ENCODE data around the gene LRP1B. TPM values are rescaled to one million over a fixed set of nuclear protein-coding genes. Genes with fewer than 3 reads are reported as not detected.
"Not testable (repeated sequence)": the region's sequence is repeated elsewhere in the genome, so short reads cannot be mapped to it uniquely, and the experiment has no call there.

LRP1B gene
- total RNA-seq, 2 experiments from 2014 or later: not detected

GRCh38 chr2:140311905-140312304 lies 1818.9 kb downstream of the LRP1B start:
- intact Hi-C loops (cut with micrococcal nuclease): no loop called here
- no peak overlapping the region for H3K4me3 Mint-ChIP-seq
- DNase-seq: no peak

GRCh38 chr2:140308706-140309105 lies 1822.1 kb downstream of the LRP1B start:
- intact Hi-C loops (cut with micrococcal nuclease): no loop called here
- Mint-ChIP-seq H3K36me3 (no peaks in the 10 kb centered on the region), H3K4me1 (ENCODE audit: low read depth) (no peaks in the 10 kb centered on the region), H3K27ac (no peak overlapping the region), H3K9me3 (peaks cover 14% of the 10 kb centered on the region), H3K4me3 (no peak overlapping the region), H3K27me3 (no peaks in the 10 kb centered on the region)
- POLR2A ChIA-PET: no interaction called here
- CTCF ChIA-PET: no interaction called here
- DNase-seq: no peak

More at GRCh38 chr2:140311905-140312304, 1818.9 kb downstream of the LRP1B start:
- ChIA-PET CTCF (no interaction called here), POLR2A (no interaction called here)
- Mint-ChIP-seq H3K27ac (no peak overlapping the region), H3K36me3 (no peaks in the 10 kb centered on the region), H3K9me3 (peaks cover 4% of the 10 kb centered on the region), H3K4me1 (ENCODE audit: low read depth) (no peaks in the 10 kb centered on the region), H3K27me3 (no peaks in the 10 kb centered on the region)

DNA sequence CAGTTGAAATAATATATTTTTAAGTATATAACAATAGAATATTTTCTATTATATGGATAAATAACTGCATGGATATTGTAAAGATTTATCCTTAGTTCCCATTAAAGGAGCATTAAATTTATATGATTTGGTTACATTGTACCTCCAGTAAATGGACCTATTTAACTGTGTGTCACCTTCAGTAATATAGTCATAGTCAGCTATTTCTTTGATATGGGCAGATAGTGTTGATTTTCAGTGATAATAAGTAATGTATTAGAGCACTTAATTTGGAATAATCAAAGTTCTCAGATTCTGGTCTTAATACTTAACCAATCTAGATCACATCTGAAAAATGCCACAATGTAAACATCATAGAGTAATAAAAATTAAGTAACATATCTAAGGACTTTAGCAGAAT lies 1823.3 kb downstream of the LRP1B start:
- ChIA-PET POLR2A (no interaction called here), CTCF (no interaction called here)
- Mint-ChIP-seq H3K27me3 (no peaks in the 10 kb centered on the region), H3K27ac (no peak overlapping the region), H3K36me3 (no peaks in the 10 kb centered on the region), H3K4me3 (no peak overlapping the region), H3K9me3 (peaks cover 17% of the 10 kb centered on the region), H3K4me1 (ENCODE audit: low read depth) (no peaks in the 10 kb centered on the region)
- DNase-seq: no peak
- intact Hi-C loops (cut with micrococcal nuclease): no loop called here

GRCh38 chr2:140295767-140296166 lies 1835.0 kb downstream of the LRP1B start:
- Mint-ChIP-seq H3K9me3 (peaks cover 25% of the 10 kb centered on the region), H3K36me3 (no peaks in the 10 kb centered on the region), H3K4me1 (ENCODE audit: low read depth) (no peaks in the 10 kb centered on the region), H3K4me3 (no peak overlapping the region), H3K27me3 (no peaks in the 10 kb centered on the region), H3K27ac (no peak overlapping the region)
- POLR2A ChIA-PET: no interaction called here
- no peak for DNase-seq
- intact Hi-C loops (cut with micrococcal nuclease): no loop called here
- CTCF ChIA-PET: no interaction called here

DNA sequence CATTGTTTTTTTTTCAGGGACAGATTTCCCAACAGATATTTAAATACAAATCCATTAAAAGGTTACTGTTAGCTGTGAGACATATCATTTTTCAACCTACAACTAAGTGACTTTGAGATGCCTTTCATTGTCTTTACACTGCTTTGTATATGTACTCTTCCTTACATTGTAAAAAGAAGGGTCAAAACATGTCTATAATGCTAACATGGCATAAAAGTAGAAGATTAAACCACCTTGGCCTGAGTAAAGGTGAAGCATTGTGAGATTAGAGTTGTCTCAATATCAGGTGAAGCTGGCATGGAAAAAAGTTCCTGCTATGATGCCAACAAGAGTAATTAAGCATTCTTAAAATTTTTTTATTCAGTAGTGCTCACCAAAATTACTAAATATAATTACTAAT lies 1842.1 kb downstream of the LRP1B start:
- no peak overlapping the region for H3K4me3 Mint-ChIP-seq
- CTCF ChIA-PET: no interaction called here
- no peaks in the 10 kb centered on the region for H3K4me1 Mint-ChIP-seq (ENCODE audit: low read depth)
- no peaks in the 10 kb centered on the region for H3K36me3 Mint-ChIP-seq
- POLR2A ChIA-PET: no interaction called here
- H3K27ac Mint-ChIP-seq: no peak overlapping the region
- no peaks in the 10 kb centered on the region for H3K9me3 Mint-ChIP-seq
- no peaks in the 10 kb centered on the region for H3K27me3 Mint-ChIP-seq
- DNase-seq: no peak
- intact Hi-C loops (cut with micrococcal nuclease): no loop called here

- Mint-ChIP-seq H3K4me3 (no peak overlapping the region), H3K36me3 (no peaks in the 10 kb centered on the region), H3K27ac (no peak overlapping the region)
These were observed 1842.6 kb downstream of the LRP1B start for GRCh38 chr2:140288213-140288612.

DNA sequence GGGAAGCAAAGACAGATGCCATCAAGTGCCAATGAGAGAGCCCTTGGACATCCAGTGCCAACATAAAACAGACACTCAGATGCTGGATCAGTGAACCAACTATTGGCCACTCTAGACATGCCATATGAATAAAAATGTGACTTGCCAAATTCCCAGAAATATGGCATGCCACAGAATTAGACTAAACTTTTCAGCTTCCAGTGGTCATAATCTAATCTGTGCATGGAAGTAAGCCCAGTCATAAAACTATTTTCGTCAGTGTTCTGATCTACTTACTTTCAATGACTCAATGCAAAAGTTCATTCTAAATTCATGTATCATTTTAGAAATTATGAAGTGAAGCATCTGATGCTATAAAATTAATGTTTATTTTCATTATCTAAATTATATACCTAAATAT lies 1844.4 kb downstream of the LRP1B start:
- no peaks in the 10 kb centered on the region for H3K27me3 Mint-ChIP-seq
- CTCF ChIA-PET: no interaction called here
- H3K9me3 Mint-ChIP-seq: no peaks in the 10 kb centered on the region
- POLR2A ChIA-PET: no interaction called here
- no peaks in the 10 kb centered on the region for H3K4me1 Mint-ChIP-seq (ENCODE audit: low read depth)
- H3K4me3 Mint-ChIP-seq: no peak overlapping the region
- no peaks in the 10 kb centered on the region for H3K36me3 Mint-ChIP-seq
- DNase-seq: no peak
- intact Hi-C loops (cut with micrococcal nuclease): no loop called here
- H3K27ac Mint-ChIP-seq: no peak overlapping the region

More at GRCh38 chr2:140288213-140288612, 1842.6 kb downstream of the LRP1B start:
- intact Hi-C loops (cut with micrococcal nuclease): no loop called here
- ChIA-PET POLR2A (no interaction called here), CTCF (no interaction called here)
- DNase-seq: no peak
- H3K9me3 Mint-ChIP-seq: no peaks in the 10 kb centered on the region
- no peaks in the 10 kb centered on the region for H3K27me3 Mint-ChIP-seq
- no peaks in the 10 kb centered on the region for H3K4me1 Mint-ChIP-seq (ENCODE audit: low read depth)

DNA sequence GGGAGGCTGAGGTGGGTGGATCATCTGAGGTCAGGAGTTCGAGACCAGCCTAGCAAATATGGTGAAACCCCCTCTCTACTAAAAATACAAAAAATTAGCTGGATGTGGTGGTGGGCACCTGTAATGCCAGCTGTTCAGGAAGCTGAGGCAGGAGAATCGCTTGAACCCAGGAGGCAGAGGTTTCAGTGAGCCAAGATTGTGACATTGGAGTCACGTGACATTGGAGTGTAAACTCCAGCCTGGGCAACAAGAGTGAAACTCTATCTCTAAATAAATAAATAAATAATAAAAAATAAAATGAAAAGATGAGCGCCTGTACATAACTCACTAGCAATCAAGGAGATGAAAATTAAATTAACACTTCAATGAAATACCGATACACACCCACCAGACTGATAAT lies 1853.5 kb downstream of the LRP1B start:
- H3K4me3 Mint-ChIP-seq; H3K36me3 Mint-ChIP-seq; H3K27ac Mint-ChIP-seq; intact Hi-C loops (cut with micrococcal nuclease); DNase-seq; POLR2A ChIA-PET; H3K4me1 Mint-ChIP-seq (ENCODE audit: low read depth); H3K27me3 Mint-ChIP-seq; CTCF ChIA-PET: not testable (repeated sequence)
- H3K9me3 Mint-ChIP-seq: peaks cover 15% of the 10 kb centered on the region

- ChIA-PET POLR2A (no interaction called here), CTCF (no interaction called here)
- peaks cover 15% of the 10 kb centered on the region for H3K9me3 Mint-ChIP-seq
- H3K4me1 Mint-ChIP-seq (ENCODE audit: low read depth): no peaks in the 10 kb centered on the region
- no peak overlapping the region for H3K27ac Mint-ChIP-seq
- no peaks in the 10 kb centered on the region for H3K36me3 Mint-ChIP-seq
- no peak for DNase-seq
- no peaks in the 10 kb centered on the region for H3K27me3 Mint-ChIP-seq
- no peak overlapping the region for H3K4me3 Mint-ChIP-seq
- intact Hi-C loops (cut with micrococcal nuclease): no loop called here
These were observed 1854.2 kb downstream of the LRP1B start for GRCh38 chr2:140276661-140277060.

- Mint-ChIP-seq H3K27ac (no peak overlapping the region), H3K4me1 (ENCODE audit: low read depth) (no peaks in the 10 kb centered on the region), H3K36me3 (no peaks in the 10 kb centered on the region), H3K27me3 (no peaks in the 10 kb centered on the region), H3K4me3 (no peak overlapping the region), H3K9me3 (peaks cover 16% of the 10 kb centered on the region)
- ChIA-PET POLR2A (no interaction called here), CTCF (no interaction called here)
- no peak for DNase-seq
- intact Hi-C loops (cut with micrococcal nuclease): no loop called here
These were observed 1855.4 kb downstream of the LRP1B start for GRCh38 chr2:140275427-140275826.

GRCh38 chr2:140274891-140275290 lies 1855.9 kb downstream of the LRP1B start:
- no peaks in the 10 kb centered on the region for H3K27me3 Mint-ChIP-seq
- DNase-seq: no peak
- H3K4me1 Mint-ChIP-seq (ENCODE audit: low read depth): no peaks in the 10 kb centered on the region
- no peak overlapping the region for H3K4me3 Mint-ChIP-seq
- ChIA-PET CTCF (no interaction called here), POLR2A (no interaction called here)
- no peak overlapping the region for H3K27ac Mint-ChIP-seq
- intact Hi-C loops (cut with micrococcal nuclease): no loop called here
- H3K36me3 Mint-ChIP-seq: no peaks in the 10 kb centered on the region
- H3K9me3 Mint-ChIP-seq: peaks cover 16% of the 10 kb centered on the region

DNA sequence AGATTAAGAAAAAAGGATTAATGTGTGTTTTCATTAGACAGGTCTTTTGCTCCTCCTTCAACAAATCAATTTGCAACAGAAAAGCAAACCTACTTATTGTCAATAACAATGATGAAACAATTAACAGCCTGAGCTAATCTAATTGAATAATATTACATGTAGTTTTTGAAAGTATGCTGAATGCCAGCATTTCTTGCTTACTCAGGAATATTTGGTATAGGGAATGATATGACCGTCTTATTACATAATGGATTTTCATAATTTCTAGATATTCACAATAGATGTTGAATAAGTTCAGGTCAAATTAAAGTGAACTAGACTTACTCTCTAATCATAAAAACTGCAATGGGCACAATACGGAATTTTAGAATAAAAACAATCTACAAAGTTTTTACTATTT lies 1856.9 kb downstream of the LRP1B start:
- POLR2A ChIA-PET: no interaction called here
- Mint-ChIP-seq H3K27me3 (no peaks in the 10 kb centered on the region), H3K9me3 (peaks cover 12% of the 10 kb centered on the region), H3K4me3 (no peak overlapping the region), H3K27ac (no peak overlapping the region), H3K36me3 (no peaks in the 10 kb centered on the region), H3K4me1 (ENCODE audit: low read depth) (no peaks in the 10 kb centered on the region)
- DNase-seq: no peak
- CTCF ChIA-PET: no interaction called here
- intact Hi-C loops (cut with micrococcal nuclease): no loop called here

GRCh38 chr2:140273408-140273807 lies 1857.4 kb downstream of the LRP1B start:
- intact Hi-C loops (cut with micrococcal nuclease): no loop called here
- CTCF ChIA-PET: no interaction called here
- no peak overlapping the region for H3K27ac Mint-ChIP-seq

GRCh38 chr2:140270224-140270623 lies 1860.6 kb downstream of the LRP1B start:
- Mint-ChIP-seq H3K4me3 (no peak overlapping the region), H3K36me3 (no peaks in the 10 kb centered on the region), H3K27ac (no peak overlapping the region), H3K27me3 (no peaks in the 10 kb centered on the region), H3K9me3 (peaks cover 10% of the 10 kb centered on the region), H3K4me1 (ENCODE audit: low read depth) (no peaks in the 10 kb centered on the region)
- DNase-seq: no peak
- CTCF ChIA-PET: no interaction called here
- POLR2A ChIA-PET: no interaction called here
- intact Hi-C loops (cut with micrococcal nuclease): no loop called here

More at GRCh38 chr2:140273408-140273807, 1857.4 kb downstream of the LRP1B start:
- Mint-ChIP-seq H3K4me3 (no peak overlapping the region), H3K36me3 (no peaks in the 10 kb centered on the region), H3K27me3 (no peaks in the 10 kb centered on the region), H3K9me3 (peaks cover 8% of the 10 kb centered on the region), H3K4me1 (ENCODE audit: low read depth) (no peaks in the 10 kb centered on the region)
- DNase-seq: no peak
- POLR2A ChIA-PET: no interaction called here

Measured in activated CD4-positive, alpha-beta memory T cell treated with anti-CD3 and anti-CD28 coated beads for 36 hours (primary cell).